ENCODE measurements around the gene RPUSD1. TPM values are rescaled to one million over a fixed set of nuclear protein-coding genes. Genes with fewer than 3 reads are reported as not detected.

RPUSD1 gene
- polyA plus RNA-seq, 3 donors, result 29.5 to 38.1 (median 31.5) TPM

GRCh38 chr16:734981-735881, 53.0 kb downstream of the RPUSD1 start:
- no peak overlapping the region for H3K27ac Mint-ChIP-seq
- intact Hi-C loops (cut with micrococcal nuclease), result no loop called here
- 95% methylated on average over 25 of the region's 25 CpGs for WGBS (ENCODE audit: insufficient coverage)
- H3K9me3 Mint-ChIP-seq, result no peaks in the 10 kb centered on the region
- no peaks in the 10 kb centered on the region for H3K9me3 ChIP-seq (replicated peaks in 1 of 2; ENCODE audit: control insufficient read depth in 1 of 2, insufficient read depth in 1 of 2, low read length in 2 of 2)
- no peak for DNase-seq
- peaks cover 12% of the 10 kb centered on the region for H3K4me1 Mint-ChIP-seq
- peaks cover 60 to 79% of the 10 kb centered on the region in 2 donors for H3K36me3 ChIP-seq (replicated peaks in 1 of 2; ENCODE audit: control insufficient read depth in 1 of 2, insufficient read depth in 2 of 2, low read length in 2 of 2)
- H3K27me3 Mint-ChIP-seq (ENCODE audit: low read depth in 3 of 3), result peaks cover 0 to 3% (median 0%) of the 10 kb centered on the region in 3 donors
- H3K36me3 Mint-ChIP-seq, result peaks cover 56 to 83% of the 10 kb centered on the region in 2 donors
- no peak overlapping the region for H3K9ac ChIP-seq (ENCODE audit: insufficient read depth, low read length, poor library complexity, severe bottlenecking)
- TF ChIP-seq CTCF (IDR thresholded peaks at IDR 0.05), result no peak
- H3K79me2 ChIP-seq (ENCODE audit: insufficient read depth, low read length), result peaks cover 7% of the 10 kb centered on the region
- no peak overlapping the region for H2AFZ ChIP-seq (ENCODE audit: insufficient read depth, low read depth, low read length, poor library complexity, severe bottlenecking)
- no peak overlapping the region for H3K4me3 ChIP-seq (replicated peaks in 1 of 3; ENCODE audit: low read depth in 2 of 3, low read length in 3 of 3)
- H3K4me3 Mint-ChIP-seq, result no peak overlapping the region
- peaks cover 7% of the 10 kb centered on the region in 2 donors for H3K4me1 ChIP-seq (ENCODE audit: control insufficient read depth in 1 of 2, insufficient read depth in 2 of 2, low read length in 2 of 2)
- peaks cover 5% of the 10 kb centered on the region for H4K20me1 ChIP-seq (ENCODE audit: insufficient read depth, low read length)
- no peak overlapping the region for H3K4me2 ChIP-seq (replicated peaks; ENCODE audit: extremely low read depth, low read length, poor library complexity, severe bottlenecking)
- H3K27me3 ChIP-seq (ENCODE audit: control insufficient read depth in 2 of 2, insufficient read depth in 2 of 2, low read length in 2 of 2), result no peaks in the 10 kb centered on the region
- no peak overlapping the region for H3K27ac ChIP-seq (ENCODE audit: low read depth in 1 of 2, low read length in 2 of 2)

Small RNA genes within 50 kb of the gene (small RNA-seq; reads per million reads assigned to genes)
- not detected for gene MIR662 (ENCODE audit: insufficient read length, low read depth)

Other genes starting within 250 kb of the RPUSD1 start
- not detected for gene PRR35, start 228.0 kb downstream of the RPUSD1 start, polyA plus RNA-seq
- gene NHLRC4, start 221.4 kb downstream of the RPUSD1 start, polyA plus RNA-seq, result under 1 TPM; 0.29 to 0.57 (median 0.36) TPM
- 10 to 100 TPM; 11.4 to 39.8 (median 12.1) TPM for gene PIGQ, start 218.4 kb downstream of the RPUSD1 start, polyA plus RNA-seq
- gene RAB40C, start 198.3 kb downstream of the RPUSD1 start, polyA plus RNA-seq, result 10 to 100 TPM; 10.0 to 22.6 (median 10.9) TPM
- gene WFIKKN1, start 157.4 kb downstream of the RPUSD1 start, polyA plus RNA-seq, result under 1 TPM in 1 of 3 donors, not detected in 2; 0.76 TPM
- gene METTL26, start 152.1 kb downstream of the RPUSD1 start, polyA plus RNA-seq, result 10 to 100 TPM; 57.1 to 80.9 (median 70.4) TPM
- gene MCRIP2, start 146.6 kb downstream of the RPUSD1 start, polyA plus RNA-seq, result 10 to 100 TPM; 23.7 to 65.6 (median 42.1) TPM
- 10 to 100 TPM in 1 of 3 donors, 1 to 10 TPM in 1, under 1 TPM in 1; 0.13 to 16.5 (median 1.1) TPM for gene WDR90, start 139.0 kb downstream of the RPUSD1 start, polyA plus RNA-seq
- gene RHOT2, start 120.2 kb downstream of the RPUSD1 start, polyA plus RNA-seq, result 100 to 1,000 TPM in 1 of 3 donors, 10 to 100 TPM in 2; 25.4 to 276 (median 26.3) TPM
- 1 to 10 TPM in 1 of 3 donors, not detected in 2; 1.3 TPM for gene RHBDL1, start 112.7 kb downstream of the RPUSD1 start, polyA plus RNA-seq
- gene STUB1, start 108.0 kb downstream of the RPUSD1 start, polyA plus RNA-seq, result 100 to 1,000 TPM in 2 of 3 donors, 10 to 100 TPM in 1; 83.3 to 108 (median 106) TPM
- 10 to 100 TPM; 28.7 to 45.3 (median 33.5) TPM for gene JMJD8, start 104.0 kb downstream of the RPUSD1 start, polyA plus RNA-seq
- gene WDR24, start 98.0 kb downstream of the RPUSD1 start, polyA plus RNA-seq, result 1 to 10 TPM; 5.7 to 9.2 (median 7.4) TPM
- 1 to 10 TPM in 1 of 3 donors, under 1 TPM in 2; 0.28 to 1.0 (median 0.49) TPM for gene FBXL16, start 82.6 kb downstream of the RPUSD1 start, polyA plus RNA-seq
- gene METRN, start 73.3 kb downstream of the RPUSD1 start, polyA plus RNA-seq, result 1 to 10 TPM in 2 of 3 donors, under 1 TPM in 1; 0.97 to 5.4 (median 1.7) TPM
- gene ANTKMT, start 67.2 kb downstream of the RPUSD1 start, polyA plus RNA-seq, result 10 to 100 TPM; 21.5 to 56.3 (median 34.4) TPM
- gene CCDC78, start 61.9 kb downstream of the RPUSD1 start, polyA plus RNA-seq, result under 1 TPM in 1 of 3 donors, not detected in 2; 0.96 TPM
- 1 to 10 TPM in 2 of 3 donors, under 1 TPM in 1; 0.60 to 8.9 (median 1.5) TPM for gene HAGHL, start 61.3 kb downstream of the RPUSD1 start, polyA plus RNA-seq
- gene CIAO3, start 47.4 kb downstream of the RPUSD1 start, polyA plus RNA-seq, result 10 to 100 TPM in 2 of 3 donors, 1 to 10 TPM in 1; 8.6 to 41.1 (median 11.8) TPM
- under 1 TPM in 2 of 3 donors, not detected in 1; 0.07 to 0.29 TPM for gene MSLN, start 27.6 kb downstream of the RPUSD1 start, polyA plus RNA-seq
- gene CHTF18, start 239 bp upstream of the RPUSD1 start, polyA plus RNA-seq, result 10 to 100 TPM in 1 of 3 donors, 1 to 10 TPM in 1, under 1 TPM in 1; 0.57 to 13.8 (median 2.2) TPM
- not detected for gene GNG13, start 12.4 kb upstream of the RPUSD1 start, polyA plus RNA-seq
- gene LMF1, start 182.6 kb upstream of the RPUSD1 start, polyA plus RNA-seq, result 10 to 100 TPM in 2 of 3 donors, 1 to 10 TPM in 1; 5.9 to 14.7 (median 10.6) TPM
- not detected for gene SOX8, start 193.4 kb upstream of the RPUSD1 start, polyA plus RNA-seq

Measured in CD14-positive monocyte (primary cell).